NCI-H1092 (cell line): ENCODE measurements around the gene BCO1.
"Not testable (repeated sequence)": the region's sequence is repeated elsewhere in the genome, so short reads cannot be mapped to it uniquely, and the experiment has no call there.

ENCODE experiments used
- DNase-seq: peaks from one replicate; lab custom pipeline; 2025; lab: John Stamatoyannopoulos, UW

BCO1 gene, protein sequence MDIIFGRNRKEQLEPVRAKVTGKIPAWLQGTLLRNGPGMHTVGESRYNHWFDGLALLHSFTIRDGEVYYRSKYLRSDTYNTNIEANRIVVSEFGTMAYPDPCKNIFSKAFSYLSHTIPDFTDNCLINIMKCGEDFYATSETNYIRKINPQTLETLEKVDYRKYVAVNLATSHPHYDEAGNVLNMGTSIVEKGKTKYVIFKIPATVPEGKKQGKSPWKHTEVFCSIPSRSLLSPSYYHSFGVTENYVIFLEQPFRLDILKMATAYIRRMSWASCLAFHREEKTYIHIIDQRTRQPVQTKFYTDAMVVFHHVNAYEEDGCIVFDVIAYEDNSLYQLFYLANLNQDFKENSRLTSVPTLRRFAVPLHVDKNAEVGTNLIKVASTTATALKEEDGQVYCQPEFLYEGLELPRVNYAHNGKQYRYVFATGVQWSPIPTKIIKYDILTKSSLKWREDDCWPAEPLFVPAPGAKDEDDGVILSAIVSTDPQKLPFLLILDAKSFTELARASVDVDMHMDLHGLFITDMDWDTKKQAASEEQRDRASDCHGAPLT

DNA sequence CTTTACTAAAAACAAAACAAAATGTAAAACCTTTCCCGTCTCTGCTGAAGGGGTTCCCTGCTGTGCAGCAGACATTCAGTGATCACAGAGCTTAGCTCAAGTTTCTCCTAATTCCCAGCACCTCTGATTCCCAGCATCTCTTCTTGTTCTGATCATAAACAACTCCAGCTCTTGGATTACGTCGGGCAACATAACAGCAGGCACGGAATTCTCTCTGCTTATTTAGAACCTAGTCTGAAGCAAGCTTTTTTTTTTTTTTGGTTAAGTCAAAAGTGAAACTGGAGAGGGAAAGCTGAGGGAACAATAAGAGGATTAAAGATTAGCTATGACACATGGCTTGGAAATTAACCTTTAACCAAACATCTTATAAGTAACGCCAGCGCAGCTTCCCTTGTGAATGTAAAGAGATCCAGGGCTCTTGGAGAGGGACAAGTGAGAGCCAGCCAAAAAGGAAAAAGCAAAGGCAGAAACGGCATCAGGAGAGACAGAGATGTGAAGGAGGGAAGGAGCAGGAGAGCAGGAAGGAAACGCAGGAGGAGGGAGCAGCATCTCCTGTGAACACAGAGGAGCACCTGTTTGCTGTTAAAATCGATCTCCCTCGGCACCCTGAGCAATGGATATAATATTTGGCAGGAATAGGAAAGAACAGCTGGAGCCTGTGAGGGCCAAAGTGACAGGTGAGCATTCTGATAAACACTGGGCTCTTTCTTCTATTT lies at the start of gene BCO1:
Gene BCO1 (plus strand): TSS at position 394 of the 716 bp plus-strand sequence. CDS start 220 bp downstream, at position 614.
- DNase-seq = peak; percentile 44

DNA sequence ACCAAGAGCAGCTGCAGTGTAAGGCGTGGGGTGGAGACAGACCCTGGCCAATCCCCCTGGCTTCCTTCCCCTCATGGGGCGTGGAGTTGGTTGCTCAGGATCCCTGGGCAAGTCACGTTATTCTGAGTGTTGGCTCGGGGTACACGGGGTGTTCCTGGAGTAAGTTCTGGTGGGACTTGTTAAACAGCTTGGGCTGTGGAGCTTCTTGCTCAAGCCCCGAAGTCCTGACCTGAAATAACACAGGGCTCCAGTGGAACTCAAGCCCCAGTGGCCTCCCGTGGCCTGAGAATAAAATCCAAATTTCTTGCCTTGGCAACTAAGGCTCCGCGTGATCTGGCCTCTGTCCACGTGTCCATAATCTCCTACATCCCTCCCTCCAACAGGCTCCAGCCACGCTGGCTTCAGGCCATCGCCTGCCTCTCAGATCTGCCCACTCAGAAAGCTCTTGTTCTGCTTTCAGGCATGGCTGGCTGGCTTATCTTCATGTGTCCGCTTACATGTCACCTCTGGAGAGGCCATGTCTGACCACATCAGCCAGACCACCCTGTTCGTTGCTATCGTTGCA lies 49.3 kb upstream of the BCO1 start:
- DNase-seq = no peak

DNA sequence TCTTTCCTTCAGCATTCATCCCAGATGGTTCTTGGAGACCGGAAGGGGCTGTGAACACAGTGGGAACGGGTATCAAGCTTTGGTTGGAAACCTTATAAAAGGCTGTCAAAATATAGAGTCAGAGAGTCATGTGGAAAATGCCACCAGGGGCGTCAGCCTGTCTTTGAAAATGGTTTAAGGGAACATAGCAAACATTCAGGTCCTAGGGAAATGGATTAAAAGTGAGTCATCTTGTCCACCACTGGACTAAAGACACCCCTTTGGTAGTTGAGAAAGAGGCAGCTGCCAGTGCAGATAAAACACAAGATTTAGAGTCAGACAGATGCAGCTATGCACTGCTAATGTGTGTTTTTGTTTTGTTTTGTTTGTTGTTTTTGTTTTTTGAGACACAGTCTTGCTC lies 47.8 kb upstream of the BCO1 start:
- no peak for DNase-seq

DNA sequence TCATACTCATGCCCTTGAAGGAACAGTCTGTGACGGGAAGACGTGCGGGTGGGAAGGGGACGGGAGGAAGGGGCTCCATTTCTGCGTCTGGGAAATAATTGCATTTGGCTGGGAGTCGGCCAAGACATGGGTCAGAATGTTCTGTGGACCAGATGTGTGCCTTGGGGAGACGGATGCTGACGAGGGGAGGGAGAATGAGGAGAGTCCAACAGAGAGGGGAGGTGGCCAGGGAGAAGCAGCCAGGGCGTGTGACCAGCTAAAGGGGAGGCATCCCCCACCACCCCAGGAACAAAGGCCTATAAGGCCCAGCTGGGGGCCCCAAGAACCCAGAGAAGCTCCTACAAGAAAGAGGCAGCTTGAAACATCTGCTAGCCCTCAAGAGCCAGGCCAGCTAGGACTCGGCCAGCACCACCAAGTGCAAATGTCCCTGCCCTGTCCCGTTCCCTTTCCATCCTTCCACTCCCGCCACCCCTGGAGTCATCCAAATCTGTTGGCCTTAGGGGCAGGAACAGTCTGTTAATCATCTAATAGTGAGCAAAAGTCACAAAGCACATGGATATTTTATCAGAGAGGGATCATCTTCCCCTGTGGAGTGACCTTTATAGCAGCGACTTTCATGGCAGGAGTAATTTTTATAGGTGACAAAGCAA lies 42.5 kb upstream of the BCO1 start:
- no peak for DNase-seq

DNA sequence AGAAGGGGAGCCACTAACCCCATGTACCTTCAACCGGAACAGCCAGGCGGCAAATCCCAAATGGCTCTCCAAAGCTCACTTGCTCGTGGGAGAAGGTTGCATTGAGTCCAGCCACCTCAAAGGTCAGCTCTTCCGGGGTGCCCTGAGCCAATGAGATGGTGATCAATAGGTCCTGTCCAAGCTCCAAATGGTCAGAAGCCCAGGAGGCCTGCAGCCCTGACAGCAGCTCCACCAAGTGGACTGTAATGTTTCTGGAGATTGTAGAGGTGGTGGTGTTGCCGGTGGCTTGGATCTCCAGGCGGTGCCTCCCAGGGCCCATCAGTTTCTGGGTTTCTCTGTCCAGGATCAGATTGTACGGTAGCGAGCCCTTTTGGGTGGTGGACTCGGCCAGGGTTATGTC lies 39.9 kb upstream of the BCO1 start:
- DNase-seq = no peak

DNA sequence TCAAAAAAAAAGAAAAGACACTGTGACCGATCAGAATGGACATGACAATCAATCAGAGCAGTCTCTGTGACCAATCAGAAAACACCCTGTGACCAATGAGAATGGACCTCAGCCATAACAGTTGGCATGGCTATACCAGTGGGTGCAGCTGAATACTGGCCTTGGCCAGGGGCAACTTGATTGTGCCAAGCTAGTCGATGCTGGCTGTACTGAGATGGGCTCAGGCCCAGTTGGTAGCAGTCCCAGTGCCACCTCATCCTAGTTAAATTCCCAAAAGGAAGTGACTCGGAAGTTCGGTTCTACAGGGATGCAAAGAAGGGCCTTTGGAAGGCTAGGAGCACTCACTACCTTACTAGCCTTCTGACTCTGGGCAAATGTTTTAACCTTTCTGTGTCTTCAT lies 37.2 kb upstream of the BCO1 start:
- DNase-seq = no peak

DNA sequence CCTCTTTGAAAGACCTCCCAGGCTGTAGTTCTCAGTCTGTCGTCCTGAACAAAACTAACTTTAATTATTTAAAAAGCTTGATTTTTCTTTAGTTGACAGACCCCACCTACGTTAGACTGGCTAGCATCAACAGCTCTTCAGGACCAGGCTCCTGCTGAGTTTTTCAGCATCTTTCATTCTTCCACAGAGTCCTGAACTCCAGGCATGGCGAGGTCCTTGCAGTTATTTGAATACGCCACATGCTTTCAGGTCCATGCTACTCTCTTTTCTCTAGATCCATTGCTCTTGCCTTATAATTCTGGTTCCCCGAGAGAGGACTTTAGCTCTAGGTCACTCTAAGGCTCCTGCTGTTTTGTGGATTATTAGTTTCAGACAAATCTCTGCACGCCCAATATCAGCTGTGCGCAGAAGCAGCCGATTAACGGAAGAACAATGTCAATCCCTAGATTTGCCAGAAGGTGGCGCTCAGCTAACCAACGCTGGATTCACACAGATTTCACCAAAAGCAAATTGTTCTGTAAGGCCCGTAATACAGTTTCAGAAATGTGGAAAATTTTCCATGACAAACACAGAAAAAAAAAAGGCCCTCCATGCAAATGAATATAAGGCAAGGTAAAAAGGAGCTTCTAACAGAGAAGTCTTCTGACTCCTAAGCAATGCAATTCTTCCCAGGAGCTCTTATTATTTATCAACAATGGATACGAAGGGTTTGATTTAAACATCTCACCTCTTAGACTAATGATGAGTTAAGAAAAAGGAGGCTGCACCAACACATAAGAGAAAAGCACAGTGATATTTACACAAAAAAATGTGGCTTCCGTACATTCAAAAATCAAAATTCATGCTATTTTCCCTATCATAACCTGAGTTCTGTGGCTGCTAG lies 33.5 kb upstream of the BCO1 start:
- no peak for DNase-seq

DNA sequence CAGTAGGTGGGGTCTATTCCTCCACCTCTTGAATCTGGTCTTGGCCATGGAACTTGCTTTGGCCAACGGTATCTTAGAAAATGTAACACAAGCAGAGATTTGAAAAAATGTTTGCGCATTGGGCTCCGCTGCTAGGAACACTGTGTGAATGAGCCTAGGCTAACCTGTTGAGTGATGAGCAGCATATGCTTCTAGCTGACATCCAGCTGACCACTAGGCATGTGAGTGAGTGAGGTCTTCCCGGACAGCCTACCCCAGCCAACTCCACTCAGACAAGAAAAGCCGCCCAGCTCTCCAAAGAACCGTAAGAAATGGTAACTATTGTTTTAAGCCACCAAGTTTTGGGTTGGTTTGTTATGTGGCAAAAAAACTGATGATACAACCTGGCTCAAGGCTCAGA lies 31.4 kb upstream of the BCO1 start:
- no peak for DNase-seq

DNA sequence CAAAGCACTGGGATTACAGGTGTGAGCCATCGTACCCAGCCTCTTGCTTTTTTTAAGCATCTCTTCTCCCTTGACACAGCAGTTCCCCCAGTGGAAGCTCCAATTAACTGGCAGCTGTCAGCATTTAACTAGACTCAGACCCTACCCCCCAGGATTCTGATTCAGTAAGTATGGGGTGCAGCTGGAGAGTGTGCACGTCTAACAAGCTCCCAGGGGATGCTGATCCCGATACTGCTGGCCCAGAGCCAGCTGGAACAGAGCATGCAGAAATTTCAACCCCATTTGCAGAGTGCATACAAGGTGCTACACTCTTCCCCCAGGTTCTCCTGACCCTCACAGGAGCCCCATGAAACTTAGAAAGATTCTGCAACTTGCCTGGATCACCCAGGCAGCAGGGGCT lies 27.7 kb upstream of the BCO1 start:
- peak; percentile 16 for DNase-seq

DNA sequence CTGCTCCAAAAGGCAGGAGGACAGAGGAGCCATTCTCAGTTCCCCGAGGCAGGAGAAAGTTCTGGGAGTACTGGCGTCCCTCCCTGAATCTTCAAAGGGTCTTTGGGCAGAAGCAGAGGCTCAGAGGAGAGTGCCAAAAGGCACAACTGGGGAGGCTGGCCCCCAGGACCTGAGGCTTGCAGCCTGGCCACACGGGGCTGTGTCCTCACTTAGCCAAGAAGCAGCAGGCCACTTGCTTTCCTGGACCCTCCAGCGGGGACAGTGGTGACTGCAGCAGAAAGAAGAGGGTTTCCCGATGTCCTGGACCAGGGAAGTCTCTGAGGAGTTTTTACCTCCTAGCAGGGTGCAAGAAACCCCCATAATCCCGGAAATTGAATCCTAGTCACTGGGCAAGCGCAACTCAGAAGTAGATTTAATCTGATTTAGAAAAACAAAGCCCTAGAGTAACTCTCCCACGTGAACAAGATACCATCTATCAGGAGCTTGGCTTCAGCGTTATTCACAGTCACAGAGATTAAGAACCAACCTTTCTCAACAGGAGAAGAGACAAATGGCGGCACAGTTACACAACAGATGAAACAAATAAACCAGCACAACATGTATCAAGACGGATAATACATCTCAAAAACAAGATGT lies 25.5 kb upstream of the BCO1 start:
- no peak for DNase-seq

DNA sequence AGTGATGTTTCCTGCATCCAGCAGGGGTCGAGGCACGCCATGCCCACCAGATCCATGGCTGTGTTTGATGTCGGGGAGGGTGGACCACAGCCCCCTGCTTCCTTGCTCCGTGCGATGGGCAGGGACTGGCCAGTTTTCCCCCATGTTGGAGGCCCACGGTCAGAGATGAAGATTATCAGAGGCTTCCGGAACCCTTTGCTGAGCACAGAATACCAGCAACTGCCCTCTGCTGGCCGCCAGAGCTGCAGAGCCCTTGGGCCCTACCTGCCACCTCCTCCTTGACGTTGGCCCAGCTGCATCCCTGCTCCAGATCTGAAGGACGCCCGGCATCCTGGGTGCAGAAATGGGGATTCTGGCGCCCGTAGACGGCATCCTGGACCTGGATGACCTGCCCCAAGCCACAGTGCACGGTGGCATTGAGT lies 23.7 kb upstream of the BCO1 start:
- DNase-seq = no peak

DNA sequence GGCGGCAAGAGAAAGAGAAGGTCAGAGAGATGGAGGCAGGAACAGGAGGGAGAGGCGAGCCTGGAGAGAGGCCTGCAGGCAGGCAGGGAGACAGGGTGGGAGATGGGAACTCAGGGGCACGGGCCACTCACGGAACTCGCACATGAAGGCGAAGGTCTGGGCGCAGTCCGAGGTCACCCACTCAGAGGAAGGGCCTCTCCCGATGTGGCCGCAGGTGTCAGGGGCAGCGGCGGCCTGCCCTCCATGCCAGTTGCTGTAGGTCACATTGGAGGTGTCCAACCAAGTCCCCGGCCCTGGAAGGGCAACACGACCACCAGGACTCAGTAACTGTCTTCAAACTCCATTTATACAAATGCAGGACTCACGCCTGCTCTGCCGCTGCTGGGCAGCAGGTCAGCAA lies 22.4 kb upstream of the BCO1 start:
- no peak for DNase-seq

DNA sequence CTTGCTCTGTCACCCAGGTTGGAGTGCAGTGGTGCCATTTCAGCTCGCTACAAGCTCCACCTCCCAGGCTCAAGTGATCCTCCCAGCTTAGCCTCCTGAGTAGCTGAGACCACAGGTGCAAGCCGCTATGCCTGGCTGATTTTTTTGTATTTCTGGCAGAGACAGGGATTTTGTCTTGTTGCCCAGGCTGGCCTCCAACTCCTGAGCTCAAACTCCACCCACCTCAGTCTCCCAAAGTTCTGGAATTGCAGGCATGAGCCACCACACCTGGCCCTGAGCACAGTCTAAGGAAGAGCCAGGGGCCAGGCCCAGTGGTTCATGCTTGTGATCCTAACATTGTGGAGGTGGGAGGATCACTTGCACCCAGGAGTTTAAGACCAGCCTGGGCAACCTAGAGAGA lies 21.8 kb upstream of the BCO1 start:
- no peak for DNase-seq

DNA sequence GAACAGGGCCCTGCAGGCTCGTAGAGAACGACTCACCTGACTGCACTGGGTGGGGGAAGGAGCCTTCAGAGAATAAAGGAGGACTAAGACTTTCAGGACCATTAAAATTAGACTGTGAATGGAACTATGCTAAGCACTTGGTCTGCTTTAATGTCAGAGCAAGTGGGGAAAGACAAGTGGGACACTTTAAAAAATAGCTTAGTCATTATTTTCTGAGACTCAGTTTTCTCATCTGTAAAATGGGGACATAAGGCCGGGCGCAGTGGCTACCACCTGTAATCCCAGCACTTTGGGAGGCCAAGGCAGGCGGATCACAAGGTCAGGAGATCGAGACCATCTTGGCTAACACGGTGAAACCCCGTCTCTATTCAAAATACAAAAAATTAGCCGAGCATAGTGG lies 19.3 kb upstream of the BCO1 start:
- no peak for DNase-seq

DNA sequence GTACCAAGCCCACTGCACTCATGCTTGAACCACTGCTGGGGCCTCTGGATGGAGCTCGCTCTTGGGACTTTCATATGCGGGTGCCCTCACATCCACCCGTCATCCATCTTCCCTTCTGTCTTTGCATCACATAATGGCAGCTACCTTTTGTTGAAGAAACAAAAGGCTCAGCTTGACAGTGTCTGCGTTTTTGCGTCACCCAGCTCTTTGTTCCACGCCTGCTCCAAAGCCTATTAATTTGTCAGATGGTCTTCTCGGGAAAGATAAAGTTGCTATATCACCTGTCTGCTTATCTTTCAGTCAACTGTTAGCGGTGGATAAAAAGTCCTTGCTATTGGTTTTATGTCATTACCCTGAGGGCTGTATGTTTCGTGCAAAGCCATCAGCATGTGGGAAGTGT lies 18.1 kb upstream of the BCO1 start:
- no peak for DNase-seq

DNA sequence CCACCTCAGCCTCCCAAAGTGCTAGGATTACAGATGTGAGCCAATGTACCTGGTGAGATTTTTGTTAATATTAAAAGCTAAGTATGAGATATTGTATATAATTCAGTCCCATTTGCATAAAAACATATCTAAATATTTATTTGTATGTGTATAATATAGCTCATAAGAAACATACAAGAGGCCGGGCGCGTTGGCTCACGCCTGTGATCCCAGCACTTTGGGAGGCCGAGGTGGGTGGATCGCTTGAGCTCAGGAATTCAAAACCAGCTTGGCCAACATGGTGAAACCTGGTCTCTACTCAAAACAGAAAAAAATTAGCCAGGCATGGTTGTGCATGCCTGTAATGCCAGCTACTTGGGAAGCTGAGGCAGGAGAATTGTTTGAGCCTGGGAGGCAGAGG lies 16.8 kb upstream of the BCO1 start:
- no peak for DNase-seq

DNA sequence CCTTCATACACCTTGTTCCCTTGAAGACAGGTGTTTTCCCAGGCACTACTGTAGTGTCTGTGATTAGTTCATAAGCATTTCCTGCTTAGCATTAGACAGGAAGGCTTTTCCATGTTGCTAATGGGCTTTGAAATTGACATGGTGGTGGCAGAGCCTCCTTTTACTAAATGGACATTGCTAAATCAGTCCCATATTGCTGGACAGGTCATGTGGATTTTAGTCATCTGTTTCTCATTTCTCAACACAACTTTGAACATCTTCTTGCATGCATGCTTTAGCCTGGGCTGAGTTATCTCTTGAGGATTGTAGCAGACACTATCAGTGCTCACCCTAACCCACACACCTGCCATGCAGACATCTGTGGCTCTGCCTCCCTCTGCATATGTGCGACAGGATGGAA lies 13.7 kb upstream of the BCO1 start:
- no peak for DNase-seq

DNA sequence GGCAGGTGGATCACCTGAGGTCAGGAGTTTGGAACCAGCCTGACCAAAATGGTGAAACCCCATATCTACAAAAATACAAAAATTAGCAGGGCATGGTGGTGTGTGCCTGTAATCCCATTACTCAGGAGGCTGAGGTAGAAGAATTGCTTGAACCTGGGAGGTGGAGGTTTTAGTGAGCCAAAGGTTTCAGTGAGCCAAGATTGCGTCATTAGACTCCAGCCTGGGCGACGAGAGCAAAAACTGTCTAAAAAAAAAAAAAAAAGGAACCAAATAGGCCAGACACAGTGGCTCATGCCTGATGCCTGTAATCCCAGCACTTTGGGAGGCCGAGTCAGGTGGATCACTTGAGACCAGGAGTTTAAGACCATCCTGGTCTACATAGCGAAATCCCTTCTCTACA lies 12.8 kb upstream of the BCO1 start:
- DNase-seq = not testable (repeated sequence)

DNA sequence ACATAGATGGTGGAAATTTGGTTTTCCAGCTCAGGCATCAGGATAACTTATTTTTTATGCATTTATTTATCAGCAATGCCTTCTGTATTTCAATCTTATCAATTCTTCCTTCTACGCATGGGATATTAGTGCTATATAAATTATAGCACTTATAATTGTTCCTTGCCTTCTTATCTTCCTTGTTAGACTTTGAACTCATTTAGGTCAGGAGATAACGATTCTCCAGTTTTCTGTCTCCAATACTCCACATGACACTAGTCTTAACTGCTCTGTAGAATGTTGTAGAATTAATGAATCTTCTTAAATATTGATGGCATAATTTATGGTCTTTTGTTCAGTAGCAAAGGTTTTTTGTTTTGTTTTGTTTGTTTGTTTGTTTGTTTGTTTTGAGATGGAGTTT lies 10.7 kb upstream of the BCO1 start:
- DNase-seq = no peak

DNA sequence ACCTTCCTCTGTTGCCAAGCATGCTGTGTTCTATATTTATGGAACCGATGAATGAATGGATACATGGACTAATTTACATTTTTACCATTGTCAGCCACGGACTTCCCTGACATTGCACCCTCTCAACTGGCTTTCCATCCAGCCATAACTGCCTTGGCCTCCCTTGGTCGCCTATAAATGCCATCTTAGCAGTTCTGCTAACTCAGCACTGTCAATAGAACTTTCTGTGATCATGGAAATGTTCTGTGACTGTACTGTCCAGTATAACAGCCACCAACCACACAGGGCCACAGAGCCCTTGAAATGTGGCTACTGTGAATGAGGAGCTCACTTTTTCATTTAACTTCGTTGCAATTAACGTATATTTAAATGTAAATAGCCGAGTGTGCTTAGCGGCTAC lies 8.7 kb upstream of the BCO1 start:
- DNase-seq = no peak

DNA sequence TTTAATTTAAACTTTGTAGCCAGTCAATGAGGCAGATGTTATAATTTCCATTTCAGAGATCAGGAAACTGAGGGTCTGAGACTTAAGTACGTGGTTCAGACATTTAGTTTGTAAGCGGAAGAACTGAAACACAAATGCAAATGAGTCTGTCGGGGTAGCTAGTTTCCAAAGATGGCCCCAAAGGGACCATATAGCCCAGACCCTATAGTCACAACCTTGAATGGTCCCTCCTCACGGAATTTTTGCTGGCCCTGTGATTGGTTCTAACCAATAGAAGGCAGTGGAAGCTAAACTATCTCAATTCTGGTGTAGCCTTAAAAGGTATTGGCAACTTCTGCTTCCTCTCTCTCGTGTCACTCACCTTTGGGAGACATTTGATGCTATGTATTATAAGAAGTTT lies 7.5 kb upstream of the BCO1 start:
- no peak for DNase-seq
